Measurements from ENCODE around the gene S1PR1. TPM values are rescaled to one million over a fixed set of nuclear protein-coding genes. Genes with fewer than 3 reads are reported as not detected.

The S1PR1 gene
- total RNA-seq, 1 experiment from 2014 or later, result 0.24 TPM

DNA sequence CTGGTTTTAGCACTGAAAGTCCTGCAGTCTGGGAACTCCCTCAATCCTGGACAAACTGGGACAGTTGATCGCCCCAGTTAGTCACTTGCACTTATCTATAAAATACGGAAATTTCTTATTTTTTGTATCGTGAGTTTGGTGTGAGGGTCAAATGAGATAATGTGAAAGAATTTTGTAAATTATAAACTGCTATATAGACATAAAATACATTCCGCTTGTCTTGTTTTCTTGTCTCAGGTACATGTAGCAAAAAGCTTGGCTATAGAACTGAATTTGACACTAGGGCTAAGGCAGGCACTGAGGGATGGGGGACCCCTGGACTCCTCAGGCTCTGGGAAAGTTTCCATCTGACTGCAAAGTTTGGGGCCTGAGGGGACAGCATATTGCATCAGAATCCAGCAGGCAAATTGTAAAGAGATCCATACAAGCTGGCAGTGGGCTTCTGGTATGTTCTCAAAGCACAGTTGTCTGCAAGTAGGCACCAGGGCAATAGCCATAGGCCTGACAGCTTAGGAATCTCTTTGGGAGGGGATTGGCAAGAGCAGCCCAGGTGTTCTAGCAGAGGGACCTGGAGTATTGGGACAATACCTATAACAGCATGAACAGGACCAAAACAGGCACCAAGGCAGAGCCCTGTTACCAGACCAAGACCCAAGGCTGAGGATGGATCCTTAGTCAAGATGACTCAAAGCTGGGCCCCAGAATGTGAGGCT, 44.3 kb downstream of the S1PR1 start:
- Histone ChIP-seq H3K4ac (ENCODE audit: low read depth, low read length) (no peak overlapping the region), H2BK20ac (ENCODE audit: low read depth, low read length, poor library complexity, severe bottlenecking) (no peak overlapping the region), H4K5ac (ENCODE audit: insufficient read length, low read depth, low read length) (no peak overlapping the region), H3K79me2 (ENCODE audit: insufficient read depth, low read length) (no peaks in the 10 kb centered on the region), H2BK120ac (ENCODE audit: low read depth, low read length, poor library complexity, severe bottlenecking) (no peak overlapping the region), H3K23me2 (ENCODE audit: insufficient read length, low read depth, low read length, poor library complexity, severe bottlenecking) (no peaks in the 10 kb centered on the region), H3K27me3 (ENCODE audit: insufficient read depth, low read length) (no peaks in the 10 kb centered on the region), H3K56ac (ENCODE audit: insufficient read length, low read depth, low read length) (no peak overlapping the region), H2AFZ (ENCODE audit: low read length) (no peak overlapping the region), H3K23ac (ENCODE audit: insufficient read length, low read depth, low read length) (no peak overlapping the region), H3K27ac (ENCODE audit: insufficient read length, low read depth, low read length) (no peak overlapping the region), H2BK5ac (ENCODE audit: insufficient read length, low read length) (no peak overlapping the region), H2AK5ac (ENCODE audit: insufficient read length, low read length) (no peak overlapping the region), H3K9ac (ENCODE audit: extremely low read depth, insufficient read length, low read length) (no peak overlapping the region), H4K20me1 (ENCODE audit: control insufficient read depth, insufficient read depth, insufficient read length) (no peaks in the 10 kb centered on the region), H3K9me3 (ENCODE audit: control insufficient read depth, low read depth, low read length) (no peaks in the 10 kb centered on the region), H3T11ph (ENCODE audit: low read length) (no peak overlapping the region), H4K8ac (replicated peaks; ENCODE audit: insufficient read length, low read depth, low read length) (no peak overlapping the region), H2BK12ac (ENCODE audit: insufficient read length, low read depth, low read length) (no peak overlapping the region), H4K91ac (ENCODE audit: insufficient read length, low read depth, low read length) (no peak overlapping the region), H2BK15ac (ENCODE audit: low read depth, low read length) (no peak overlapping the region), H3K18ac (ENCODE audit: insufficient read length, low read depth, low read length) (no peak overlapping the region), H3K14ac (ENCODE audit: insufficient read depth, low read length) (no peak overlapping the region), H3K4me2 (ENCODE audit: insufficient read depth, insufficient read length, low read length) (no peak overlapping the region), H3K4me1 (ENCODE audit: insufficient read depth, low read length) (peaks cover 3% of the 10 kb centered on the region; the same call in 1 of the 2 replicates), H3K79me1 (ENCODE audit: insufficient read depth, low read depth, low read length, poor library complexity, severe bottlenecking) (no peaks in the 10 kb centered on the region)
- H3K4me3 Mint-ChIP-seq, result no peak overlapping the region
- 100% methylated on average over 2 of the region's 4 CpGs for WGBS (ENCODE audit: extremely low coverage, insufficient read length, low lambda C conversion rate)
- no peak for DNase-seq
- TF ChIP-seq CTCF (conservative IDR thresholded peaks at IDR 0.05), result no peak
- H3K9me3 Mint-ChIP-seq, result no peaks in the 10 kb centered on the region
- H3K4me1 Mint-ChIP-seq, result no peaks in the 10 kb centered on the region
- H3K36me3 Mint-ChIP-seq (ENCODE audit: insufficient read depth in 1 of 3, low read depth in 3 of 3), result no peaks in the 10 kb centered on the region
- peak overlapping the region in 1 of 3 experiments; percentile 73; a peak in 1 of 7 replicates for H3K27ac Mint-ChIP-seq
- no peaks in the 10 kb centered on the region; the same call in 1 of the 2 replicates for H3K27me3 Mint-ChIP-seq (ENCODE audit: low read depth)

Data from H9 (cell line).